Ammon's horn (tissue), 1 donor: ENCODE data around the gene PPP1R2C.
A peak's percentile ranks its signal among the peaks of the same experiment; 100 is the strongest.

ENCODE experiments used
- DNase-seq: peaks from one replicate; pipeline ENCODE4 v3.0.0-alpha.2; 2016; ENCODE audit warnings: low spot score

Gene PPP1R2C

GRCh38 chrX:42778096-42778495, at the start of gene PPP1R2C:
Gene PPP1R2C, minus strand, starts transcription at chrX:42778163. Its CDS starts 84 bp downstream, at chrX:42778079.
- DNase-seq: no peak

DNA sequence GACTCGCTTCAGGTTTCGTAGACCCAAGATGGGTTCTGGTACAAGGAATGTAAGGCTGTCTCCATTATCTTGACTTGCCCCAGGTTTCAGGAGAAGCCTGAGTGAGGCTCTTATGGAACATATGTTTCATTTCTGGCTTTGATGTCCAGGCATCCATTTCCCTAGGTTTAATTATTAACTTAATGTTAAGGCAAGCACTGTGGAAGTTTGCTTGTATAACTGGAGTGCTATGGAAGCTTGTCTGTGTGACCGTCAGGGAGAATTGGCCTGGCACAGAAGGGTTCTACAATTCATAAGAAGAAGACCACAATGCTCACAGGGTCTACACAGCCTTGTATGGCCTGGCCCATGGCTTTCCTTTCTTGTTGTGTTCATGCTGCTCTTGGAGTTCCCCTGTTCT, 47.2 kb upstream of the PPP1R2C start:
- DNase-seq: no peak

DNA sequence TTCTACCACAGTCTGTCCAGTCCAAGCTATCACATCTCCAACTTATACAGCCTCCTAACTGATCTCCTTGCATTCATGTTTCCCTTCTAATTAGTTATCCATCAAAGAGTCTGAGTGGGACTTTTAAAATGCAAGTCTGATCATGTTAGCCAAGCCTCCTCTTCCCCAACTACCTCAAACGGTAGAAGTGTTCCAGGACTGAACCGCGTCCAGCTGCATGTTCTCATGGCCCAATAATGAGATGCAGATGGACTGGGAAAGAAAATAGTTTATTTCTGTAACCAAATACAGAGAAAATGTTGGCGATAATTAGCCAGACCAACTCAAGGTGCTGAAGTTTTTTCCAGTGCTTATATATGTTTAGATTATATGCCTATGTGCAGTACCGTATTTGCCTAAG, 46.6 kb upstream of the PPP1R2C start:
- DNase-seq: no peak

DNA sequence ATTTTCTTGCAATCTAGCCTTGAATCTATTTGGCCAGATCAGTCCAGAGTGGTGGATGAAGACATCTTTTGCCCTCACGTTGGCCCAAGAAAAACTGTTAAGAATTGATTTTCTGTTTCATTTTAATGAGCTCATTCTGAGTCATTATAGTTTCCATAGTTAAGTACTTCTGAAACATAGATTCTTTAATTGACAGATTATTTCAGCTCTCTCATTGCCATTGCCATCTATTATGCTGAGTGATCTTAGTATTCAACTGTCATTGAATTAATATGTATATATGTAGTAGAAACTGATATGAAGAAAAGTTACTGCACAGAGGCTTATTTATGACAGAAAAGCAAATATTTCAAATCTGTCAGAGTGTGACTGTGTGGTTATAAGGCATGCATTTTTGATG, 45.5 kb upstream of the PPP1R2C start:
- DNase-seq: no peak

GRCh38 chrX:42821803-42822443, 44.0 kb upstream of the PPP1R2C start:
- DNase-seq: no peak

DNA sequence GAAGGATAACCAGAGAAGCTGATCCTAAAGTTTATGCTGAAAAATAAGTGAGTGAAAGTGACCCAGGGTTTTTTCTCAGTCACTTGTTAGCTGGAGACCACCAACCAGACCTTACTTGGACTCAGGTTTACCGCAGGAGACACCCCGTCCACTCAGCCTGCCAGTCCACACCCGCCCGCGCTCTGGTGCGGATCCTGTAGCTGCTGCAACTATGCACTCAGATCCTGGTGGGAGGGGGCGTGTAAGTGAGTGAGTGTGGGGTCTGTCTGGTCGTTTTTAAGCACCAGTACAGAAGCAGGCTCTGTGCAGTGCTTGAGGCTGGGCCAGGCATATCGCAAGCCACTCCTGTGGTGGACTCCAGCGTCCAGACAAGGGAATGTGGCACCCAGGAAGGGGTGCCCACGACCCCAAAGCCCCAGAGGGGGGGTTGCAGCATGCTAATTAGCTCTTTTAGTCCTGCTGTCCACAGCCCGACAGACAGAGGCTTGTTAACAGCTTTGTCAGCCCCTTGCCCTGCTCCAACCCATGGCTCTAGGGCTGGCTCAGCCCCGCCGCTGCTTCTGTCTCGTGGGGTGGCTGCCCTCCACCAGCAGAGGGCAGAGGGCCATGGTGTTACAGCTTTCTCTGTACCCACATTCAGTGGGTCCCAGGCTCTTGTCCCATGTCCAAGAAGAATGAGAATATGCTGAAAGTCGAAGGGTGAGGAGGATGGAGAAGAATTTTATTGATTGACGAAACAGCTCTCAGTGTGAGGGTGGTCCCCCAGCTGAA, 40.4 kb upstream of the PPP1R2C start:
- no peak for DNase-seq

- no peak for DNase-seq
Observed at GRCh38 chrX:42809569-42809968, 31.6 kb upstream of the PPP1R2C start.

GRCh38 chrX:42807393-42807792, 29.4 kb upstream of the PPP1R2C start:
- no peak for DNase-seq

DNA sequence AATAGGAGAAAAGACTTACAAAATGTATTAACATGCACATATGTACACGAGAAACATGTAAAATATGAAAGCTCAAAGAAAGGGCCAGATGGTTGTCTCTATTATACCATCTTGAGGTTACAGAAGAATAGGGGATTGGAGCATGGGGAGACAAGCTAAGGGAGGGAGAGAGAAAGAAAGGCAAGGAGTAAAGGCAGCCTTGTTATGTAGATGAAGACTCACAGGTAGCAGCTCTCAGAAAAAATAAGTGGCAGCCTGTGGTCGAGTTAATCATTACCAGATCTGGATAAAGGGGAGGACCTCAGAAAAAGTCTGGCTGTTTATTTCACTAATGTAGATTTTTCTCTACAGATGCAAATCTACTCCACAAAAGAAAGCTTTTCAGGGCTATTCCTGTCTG, 26.6 kb upstream of the PPP1R2C start:
- DNase-seq: no peak

GRCh38 chrX:42803320-42803719, 25.4 kb upstream of the PPP1R2C start:
- no peak for DNase-seq

DNA sequence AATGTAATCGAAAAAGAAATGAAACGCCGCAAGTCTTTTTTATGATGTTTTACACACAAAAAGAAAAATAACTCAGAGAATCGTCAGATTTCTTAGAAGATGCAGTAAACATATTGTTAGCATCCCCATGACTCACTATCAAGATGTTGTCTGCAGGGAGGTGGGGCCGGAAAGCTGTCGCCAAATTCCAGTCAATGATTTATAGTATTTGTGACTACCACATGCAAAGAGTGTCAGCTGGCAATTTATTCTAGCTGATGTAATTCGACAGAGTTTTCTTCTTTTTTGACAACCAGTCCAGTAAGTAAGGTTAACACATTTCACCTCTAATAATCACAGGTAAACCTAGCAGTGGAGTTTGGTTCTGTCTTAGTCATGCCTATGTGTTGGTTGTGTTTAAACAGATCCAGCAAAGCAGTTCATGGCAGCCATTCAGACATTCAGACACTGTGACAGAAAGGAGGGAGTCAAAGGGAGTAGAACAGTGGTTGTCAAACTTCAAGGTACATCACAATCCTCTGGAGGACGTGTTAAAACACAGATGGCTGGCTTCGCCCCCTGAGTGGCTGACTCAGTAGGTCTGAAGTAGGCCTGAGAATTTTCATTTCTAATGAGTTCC, 19.8 kb upstream of the PPP1R2C start:
- no peak for DNase-seq

GRCh38 chrX:42783451-42783850, 5.5 kb upstream of the PPP1R2C start:
- no peak for DNase-seq

- DNase-seq: no peak
Observed at GRCh38 chrX:42776195-42776594, 1.8 kb downstream of the PPP1R2C start.

- no peak for DNase-seq
Observed at GRCh38 chrX:42772874-42773273, 5.1 kb downstream of the PPP1R2C start.

DNA sequence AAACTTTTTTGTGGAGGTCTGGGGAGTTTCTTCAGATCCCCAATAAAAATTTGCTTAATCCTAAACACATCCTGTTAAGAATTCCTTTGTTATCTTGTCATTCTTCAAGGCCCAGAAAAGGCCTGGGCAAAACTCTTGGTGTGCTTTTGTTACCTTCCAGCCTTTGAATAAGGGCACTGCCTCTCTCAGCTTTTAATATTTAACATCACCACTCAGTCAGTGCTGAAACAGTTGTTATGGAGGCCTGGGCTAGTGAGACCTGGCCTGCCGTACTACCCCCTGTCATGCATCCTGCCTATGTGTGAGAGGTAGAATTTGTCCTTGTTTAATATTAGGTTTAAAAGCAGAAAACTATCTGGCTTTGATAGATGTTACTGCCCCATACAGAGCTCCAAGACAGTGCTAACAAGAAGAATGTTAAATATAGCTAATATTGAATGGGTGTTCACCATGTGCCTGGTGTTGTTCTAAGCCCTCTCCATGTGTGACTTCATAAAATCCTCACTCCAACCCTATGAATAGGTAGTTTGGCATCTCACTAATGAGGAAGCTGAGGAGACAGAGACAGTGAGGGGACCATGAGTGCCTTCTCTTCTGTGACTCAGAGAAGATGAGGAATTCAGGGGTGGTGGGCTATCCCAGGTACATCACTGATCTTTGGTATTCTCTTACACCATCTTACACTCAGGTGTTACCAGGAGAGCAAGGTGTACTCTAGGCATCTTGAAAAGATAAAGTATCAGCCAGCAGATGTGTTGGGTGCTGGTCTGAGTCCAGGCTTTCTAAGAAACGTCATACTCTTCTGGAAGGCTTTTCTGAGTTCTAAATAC, 6.2 kb downstream of the PPP1R2C start:
- DNase-seq: no peak

DNA sequence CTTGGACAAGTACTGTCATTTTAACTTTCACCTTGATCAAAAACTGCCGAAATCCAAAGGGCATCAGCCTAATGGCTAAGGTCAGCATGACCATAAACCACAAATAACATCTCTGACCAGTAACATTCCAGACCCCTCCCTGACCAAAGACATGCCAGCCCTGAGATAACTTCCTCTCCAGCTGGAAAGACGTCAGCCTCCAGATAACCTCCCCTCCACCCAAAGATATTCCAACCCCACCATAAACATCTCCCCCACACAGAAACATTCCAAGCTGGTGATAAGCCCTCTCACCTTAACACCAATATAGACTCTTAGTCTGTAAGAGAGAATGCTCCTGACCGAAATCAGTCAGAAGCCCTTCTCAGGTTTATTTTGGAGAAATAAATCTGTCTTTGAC, 7.4 kb downstream of the PPP1R2C start:
- DNase-seq: no peak

DNA sequence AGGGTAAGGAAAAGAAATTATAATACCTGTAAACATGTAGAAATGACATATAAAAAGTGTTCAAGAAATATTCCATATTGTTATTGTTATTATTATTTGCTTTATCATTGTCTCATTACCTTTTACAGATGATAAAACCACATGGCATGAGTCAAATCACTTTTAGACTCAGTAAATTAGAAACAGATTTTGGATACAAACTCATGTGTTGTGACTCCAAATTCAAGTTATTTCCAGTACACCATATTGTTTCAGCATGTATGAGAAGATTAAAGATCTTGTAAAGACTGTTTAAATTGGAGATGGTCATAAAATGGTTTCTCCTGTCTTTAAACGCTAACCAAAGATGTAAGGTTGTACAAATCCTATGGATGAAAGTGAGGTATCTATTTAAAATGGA, 18.1 kb downstream of the PPP1R2C start:
- DNase-seq: no peak

DNA sequence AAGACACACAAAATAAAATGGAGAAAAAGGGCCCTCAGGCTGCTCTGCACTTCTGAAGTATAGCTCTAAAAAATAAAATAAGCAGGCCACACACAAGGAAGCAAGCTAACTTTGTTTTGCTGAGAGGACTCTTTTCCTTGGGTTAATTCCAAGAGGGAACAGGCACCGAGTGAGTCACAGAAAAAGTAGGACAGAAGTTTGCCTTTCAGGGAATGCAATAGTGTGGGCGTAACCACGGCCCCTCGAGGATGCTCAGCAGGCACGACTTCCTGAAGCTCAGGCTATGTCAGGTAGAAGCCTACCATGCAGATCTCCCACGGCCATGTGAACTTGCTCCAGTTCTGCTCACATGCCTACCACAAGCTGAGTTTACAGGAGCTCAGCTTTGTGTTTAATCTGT, 22.1 kb downstream of the PPP1R2C start:
- DNase-seq: peak; percentile 2

GRCh38 chrX:42754603-42755002, 23.4 kb downstream of the PPP1R2C start:
- DNase-seq: no peak

GRCh38 chrX:42754115-42754514, 23.8 kb downstream of the PPP1R2C start:
- no peak for DNase-seq

DNA sequence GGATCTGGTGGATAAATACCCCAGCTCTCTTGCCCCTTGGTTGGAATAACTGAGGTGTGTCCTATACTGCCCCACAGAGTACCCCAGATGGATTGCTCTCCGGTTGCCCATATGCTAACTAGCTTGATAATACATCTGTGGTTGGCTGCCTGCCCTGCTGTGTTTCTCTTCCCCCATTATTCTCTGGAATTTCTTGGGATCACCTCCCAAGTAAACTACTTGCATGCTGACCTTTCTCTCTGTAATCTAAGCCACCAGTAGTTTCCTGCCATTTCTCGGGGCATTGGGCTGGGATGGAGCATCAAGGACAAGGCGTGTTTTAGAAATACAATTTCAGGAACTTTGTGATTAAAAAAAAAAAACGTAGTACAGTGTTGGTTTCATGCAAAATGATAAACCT, 25.2 kb downstream of the PPP1R2C start:
- DNase-seq: no peak

DNA sequence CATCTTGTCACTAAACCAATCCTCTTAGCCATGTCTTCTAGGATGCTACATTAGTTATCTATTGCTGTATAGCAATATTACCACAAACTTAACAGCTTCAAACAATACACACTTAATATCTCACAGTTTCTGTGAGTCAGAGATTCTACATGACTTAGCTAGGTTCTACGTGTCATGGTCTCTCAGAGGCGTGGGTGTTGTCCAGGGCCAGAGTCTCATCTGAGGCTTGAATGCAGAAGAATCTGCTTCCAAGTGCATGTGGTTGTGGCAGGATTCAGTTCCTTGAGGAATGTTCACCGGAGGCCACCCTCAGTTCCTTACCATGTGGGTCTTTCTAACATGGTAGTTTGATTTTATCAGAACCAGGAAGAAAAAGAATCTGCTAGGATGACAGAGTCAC, 26.4 kb downstream of the PPP1R2C start:
- DNase-seq: no peak
